Activated naive CD4-positive, alpha-beta T cell (primary cell): ENCODE results near the gene PPP1R3G.
"Not testable (repeated sequence)": the region's sequence is repeated elsewhere in the genome, so short reads cannot be mapped to it uniquely, and the experiment has no call there.

ENCODE experiments used
- DNase-seq, 4 experiments: peaks; one replicate each; lab custom pipeline; 2025; lab: John Stamatoyannopoulos, UW

Gene PPP1R3G

GRCh38 chr6:5084781-5085647 lies at the start of gene PPP1R3G:
Gene PPP1R3G (plus strand): TSS chr6:5085341. CDS start chr6:5085486, 145 bp downstream.
- DNase-seq: no peak

GRCh38 chr6:5036269-5036668 lies 48.9 kb upstream of the PPP1R3G start:
- no peak for DNase-seq

GRCh38 chr6:5041955-5042354 lies 43.2 kb upstream of the PPP1R3G start:
- DNase-seq: no peak

GRCh38 chr6:5042436-5042835 lies 42.7 kb upstream of the PPP1R3G start:
- DNase-seq: no peak

- DNase-seq: no peak
Measured at GRCh38 chr6:5044866-5045265, 40.3 kb upstream of the PPP1R3G start.

GRCh38 chr6:5045416-5045815 lies 39.7 kb upstream of the PPP1R3G start:
- DNase-seq: no peak

GRCh38 chr6:5046430-5046829 lies 38.7 kb upstream of the PPP1R3G start:
- no peak for DNase-seq

GRCh38 chr6:5050009-5050408 lies 35.1 kb upstream of the PPP1R3G start:
- DNase-seq: no peak

- no peak for DNase-seq
Measured at GRCh38 chr6:5051394-5051793, 33.7 kb upstream of the PPP1R3G start.

GRCh38 chr6:5053038-5053437 lies 32.1 kb upstream of the PPP1R3G start:
- DNase-seq: no peak

- no peak for DNase-seq
Measured at GRCh38 chr6:5053864-5054244, 31.3 kb upstream of the PPP1R3G start.

- no peak for DNase-seq
Measured at GRCh38 chr6:5054245-5054873, 30.8 kb upstream of the PPP1R3G start.

- DNase-seq: no peak
Measured at GRCh38 chr6:5055118-5055517, 30.0 kb upstream of the PPP1R3G start.

GRCh38 chr6:5058254-5058653 lies 26.9 kb upstream of the PPP1R3G start:
- no peak for DNase-seq

GRCh38 chr6:5059036-5059896 lies 25.9 kb upstream of the PPP1R3G start:
- no peak for DNase-seq

GRCh38 chr6:5060439-5060838 lies 24.7 kb upstream of the PPP1R3G start:
- not testable (repeated sequence) for DNase-seq

GRCh38 chr6:5061152-5061551 lies 24.0 kb upstream of the PPP1R3G start:
- no peak for DNase-seq

GRCh38 chr6:5063617-5064016 lies 21.5 kb upstream of the PPP1R3G start:
- no peak for DNase-seq

- DNase-seq: no peak
Measured at GRCh38 chr6:5066456-5067093, 18.6 kb upstream of the PPP1R3G start.

- DNase-seq: no peak
Measured at GRCh38 chr6:5067305-5067704, 17.8 kb upstream of the PPP1R3G start.

- DNase-seq: no peak
Measured at GRCh38 chr6:5068153-5068751, 16.9 kb upstream of the PPP1R3G start.

GRCh38 chr6:5071216-5071615 lies 13.9 kb upstream of the PPP1R3G start:
- no peak for DNase-seq
